HG03354 (cell line): ENCODE data around the gene TSPAN33.
A peak's percentile ranks its signal among the peaks of the same experiment; 100 is the strongest.

ENCODE experiments used
- ATAC-seq: cut with Tn5 transposase; IDR thresholded peaks from one replicate; pipeline ENCODE4 v1.9.1; 2021; ENCODE audit warnings: mild to moderate bottlenecking; ENCODE audit not compliant: unreplicated experiment, poor library complexity, severe bottlenecking

Gene TSPAN33

GRCh38 chr7:129127601-129128000 lies 16.9 kb upstream of the TSPAN33 start:
- no peak for ATAC-seq

DNA sequence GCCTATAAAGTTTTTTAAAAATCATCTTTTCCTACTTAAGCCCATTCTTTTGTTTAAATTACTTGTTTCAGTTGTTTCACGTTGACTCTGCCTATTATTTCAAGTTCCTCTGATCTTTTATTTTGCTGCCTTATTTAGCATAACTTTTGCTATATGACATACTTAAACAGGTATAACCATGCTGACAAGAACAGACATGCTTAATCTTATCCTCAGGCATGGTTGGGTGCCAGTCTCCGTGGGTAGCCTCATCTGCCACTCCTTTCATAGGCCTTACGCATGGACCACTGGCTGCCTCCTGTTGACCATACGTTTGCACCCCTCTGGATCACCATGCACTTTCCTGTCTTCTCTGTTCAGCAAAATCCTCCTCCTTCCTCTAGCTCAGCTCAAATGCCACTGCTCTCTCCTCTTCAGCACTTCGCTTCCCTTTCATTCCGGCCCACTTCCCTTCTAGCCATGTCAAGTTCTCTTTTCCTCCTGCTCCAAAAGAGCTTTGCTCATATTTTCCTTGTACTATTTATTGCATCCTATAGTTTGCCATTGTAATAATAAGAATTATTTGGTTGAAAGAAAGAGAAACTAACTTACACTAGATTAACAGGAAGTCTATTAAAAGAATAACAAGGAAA lies 10.0 kb upstream of the TSPAN33 start:
- ATAC-seq: no peak

- ATAC-seq: peak; percentile 78
Observed at GRCh38 chr7:129136887-129137642, 7.4 kb upstream of the TSPAN33 start.

DNA sequence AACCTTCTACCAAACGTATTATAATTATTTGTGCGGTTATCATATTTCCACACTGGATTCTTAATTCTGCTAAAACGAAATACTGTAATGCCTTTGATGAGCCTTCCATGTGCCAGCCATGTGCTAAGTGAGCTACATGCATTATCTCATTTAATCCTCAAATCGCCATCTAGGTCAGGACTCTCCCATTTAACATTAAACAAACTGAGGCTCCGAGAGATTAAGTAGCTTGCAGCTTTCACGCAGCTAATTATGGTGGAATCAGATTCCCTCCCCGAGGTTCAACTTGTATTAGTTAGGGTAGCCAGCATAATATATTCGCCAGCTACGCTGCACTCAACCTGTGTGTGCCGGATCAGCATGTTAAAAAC lies 798 bp upstream of the TSPAN33 start:
- ATAC-seq: no peak

DNA sequence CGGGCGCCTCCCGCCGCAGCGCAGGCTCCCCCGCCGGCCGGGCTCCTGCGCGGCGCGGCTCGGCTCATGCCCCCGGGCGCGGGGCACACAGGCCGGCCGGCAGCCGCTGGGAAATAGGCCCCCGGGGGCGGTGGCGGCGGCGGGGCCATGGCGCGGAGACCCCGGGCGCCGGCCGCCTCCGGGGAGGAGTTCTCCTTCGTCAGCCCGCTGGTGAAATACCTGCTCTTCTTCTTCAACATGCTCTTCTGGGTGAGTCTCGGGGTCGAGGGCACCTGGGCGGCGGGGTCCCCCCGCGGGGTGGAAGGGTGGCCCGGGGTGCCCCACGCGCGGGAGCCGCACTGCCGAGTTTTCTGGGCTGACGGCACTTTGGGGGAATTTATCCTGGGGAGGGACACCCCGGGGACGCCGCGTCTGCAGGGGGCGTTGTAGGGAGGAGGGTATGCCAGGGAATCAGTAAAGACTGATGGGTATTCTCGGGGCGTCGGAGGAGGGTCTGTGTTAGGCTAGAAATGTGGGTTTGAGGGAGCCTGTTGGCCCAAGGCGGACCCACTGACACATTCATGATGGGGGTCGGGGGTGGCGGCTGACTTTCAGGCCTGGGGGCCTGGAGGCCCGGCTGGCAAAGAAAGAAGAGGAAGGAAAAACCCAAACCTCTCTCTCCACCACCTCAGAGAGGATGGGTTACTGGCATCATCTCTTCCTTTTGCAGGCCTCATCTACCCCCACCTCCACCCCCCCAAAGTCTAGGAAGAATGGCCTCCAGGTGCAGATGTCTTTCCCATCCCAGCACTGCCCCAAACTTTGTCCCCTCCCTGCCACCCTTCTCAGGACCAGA lies 544 bp downstream of the TSPAN33 start:
- ATAC-seq: peak; percentile 17

DNA sequence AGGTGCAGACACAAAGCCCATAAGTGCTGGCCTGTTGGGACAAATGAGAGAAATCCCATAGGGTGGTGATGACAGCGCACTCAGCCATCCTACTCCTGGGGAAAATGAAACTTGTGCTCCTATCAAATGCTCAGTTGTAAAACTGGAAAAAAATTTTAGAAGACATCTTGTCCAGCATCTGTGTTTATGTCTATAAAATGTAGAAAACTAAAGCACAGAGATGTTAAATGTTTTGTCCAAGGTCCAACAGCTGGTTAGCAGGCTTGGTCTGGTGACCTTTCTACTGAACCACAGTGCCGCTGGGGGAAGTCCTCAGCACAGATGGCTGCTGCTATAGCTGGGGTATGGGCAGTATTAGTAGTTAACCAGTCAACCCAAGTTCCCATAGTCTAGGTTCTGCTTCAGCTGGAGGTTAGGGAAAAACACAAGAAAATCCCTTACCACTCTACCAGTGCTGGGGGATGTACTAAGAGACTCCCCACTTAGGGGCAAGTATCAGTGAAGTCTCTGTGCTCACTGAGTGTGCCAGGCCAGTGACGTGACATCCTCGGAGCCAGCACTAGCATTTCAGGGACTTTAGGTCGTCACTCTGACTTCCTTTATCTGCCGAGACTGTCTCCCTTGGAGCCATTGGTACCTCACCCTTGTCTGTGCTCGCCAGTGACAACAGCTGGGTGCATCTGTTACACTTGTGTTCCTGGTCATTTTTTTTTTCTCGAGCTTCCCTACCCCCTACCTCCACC lies 1.9 kb downstream of the TSPAN33 start:
- ATAC-seq: peak; percentile 75

GRCh38 chr7:129147731-129148130 lies 3.2 kb downstream of the TSPAN33 start:
- no peak for ATAC-seq

DNA sequence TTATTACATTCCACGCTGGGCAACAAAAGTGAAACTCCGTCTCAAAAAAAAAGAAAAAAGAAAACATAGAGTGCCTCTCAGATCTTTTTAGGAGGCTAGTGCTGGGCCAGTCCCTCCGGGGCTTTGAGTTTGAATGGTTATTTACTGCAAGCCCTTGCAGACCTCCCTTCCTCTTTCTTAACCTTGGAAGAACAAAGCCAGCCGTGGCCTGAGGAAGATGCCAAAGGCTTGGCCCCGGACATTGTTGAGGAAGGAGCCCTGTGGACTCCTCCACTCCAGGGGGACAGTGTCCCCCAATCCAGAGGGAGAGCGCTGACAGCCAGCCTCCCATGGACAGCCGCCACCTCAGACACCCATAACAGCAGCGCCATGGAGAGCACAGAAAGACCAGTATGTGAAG lies 5.0 kb downstream of the TSPAN33 start:
- no peak for ATAC-seq

DNA sequence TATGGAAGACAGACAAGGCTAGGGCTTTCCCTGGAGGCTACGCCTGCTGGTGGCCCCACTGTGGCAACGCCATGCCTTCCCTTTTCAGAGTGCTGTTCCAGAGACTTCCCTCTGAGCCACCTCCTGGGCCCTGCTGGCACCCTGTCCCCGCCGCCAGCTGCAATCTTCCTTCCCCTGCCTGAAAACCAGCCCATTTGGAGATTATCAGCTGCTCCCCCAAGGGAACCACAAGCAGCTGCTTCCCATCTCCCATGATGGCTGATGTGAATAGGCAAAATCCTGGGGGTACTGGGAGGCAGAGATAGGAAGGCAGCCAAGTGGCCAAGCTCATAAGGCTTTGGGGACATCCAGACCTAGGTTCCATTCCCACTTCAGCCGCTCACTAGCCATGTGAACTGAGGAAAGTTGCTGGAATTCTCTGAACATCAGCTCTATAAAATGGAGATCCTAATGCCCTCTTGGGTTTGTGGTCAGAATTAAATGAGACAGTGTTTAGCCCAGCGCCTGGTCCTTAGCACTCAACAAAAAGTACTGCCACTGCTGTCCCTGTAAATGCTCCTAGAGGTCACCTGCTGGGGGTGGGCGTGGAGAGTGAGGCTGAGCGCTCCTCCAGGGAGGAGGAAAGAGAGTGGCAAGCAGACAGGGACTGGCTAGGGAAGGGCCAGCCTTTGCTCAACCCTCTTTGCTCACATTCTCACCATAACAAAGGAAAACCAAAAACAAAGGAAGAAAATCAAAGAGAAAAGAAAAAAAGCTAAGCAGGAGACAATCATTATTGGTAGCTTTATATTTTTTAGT lies 5.9 kb downstream of the TSPAN33 start:
- no peak for ATAC-seq

- no peak for ATAC-seq
Observed at GRCh38 chr7:129157651-129158050, 13.1 kb downstream of the TSPAN33 start.

- ATAC-seq: no peak
Observed at GRCh38 chr7:129159539-129159938, 15.0 kb downstream of the TSPAN33 start.

GRCh38 chr7:129160161-129160905 lies 15.8 kb downstream of the TSPAN33 start:
- peak; percentile 42 for ATAC-seq

DNA sequence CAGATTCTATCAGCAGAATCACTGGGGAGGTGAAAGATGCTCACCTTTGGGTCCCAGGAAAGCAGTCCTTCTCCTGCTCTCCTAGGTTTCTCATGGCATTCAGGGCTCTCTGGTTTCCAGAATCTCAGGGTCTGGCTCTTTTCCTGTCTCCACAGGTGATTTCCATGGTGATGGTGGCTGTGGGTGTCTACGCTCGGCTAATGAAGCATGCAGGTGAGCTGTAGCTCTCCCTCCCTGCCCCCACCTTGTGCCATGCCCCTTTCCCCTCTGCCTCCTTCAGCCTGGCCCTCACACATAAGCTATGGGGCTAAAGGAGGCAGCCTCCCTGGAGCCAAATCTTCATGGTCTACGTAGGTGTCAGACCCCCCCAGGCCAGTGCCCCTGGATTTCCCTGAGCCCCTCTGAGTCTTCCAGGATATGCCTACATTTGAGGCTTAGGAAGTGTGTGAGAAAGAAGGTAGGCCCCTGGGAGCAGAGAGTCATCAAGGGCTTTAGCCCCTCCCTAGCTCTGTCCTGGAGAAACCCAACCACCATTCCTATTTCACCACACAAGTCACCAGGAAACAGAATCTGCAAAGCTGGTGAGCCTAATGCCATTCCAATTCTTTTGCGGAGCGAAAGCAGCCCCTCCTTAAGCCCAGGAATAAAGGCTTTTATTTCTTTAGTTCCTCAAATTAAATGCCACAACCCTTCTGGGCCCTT lies 17.2 kb downstream of the TSPAN33 start:
- ATAC-seq: no peak

- ATAC-seq: no peak
Observed at GRCh38 chr7:129162732-129163131, 18.2 kb downstream of the TSPAN33 start.

- ATAC-seq: no peak
Observed at GRCh38 chr7:129163875-129164544, 19.5 kb downstream of the TSPAN33 start.

DNA sequence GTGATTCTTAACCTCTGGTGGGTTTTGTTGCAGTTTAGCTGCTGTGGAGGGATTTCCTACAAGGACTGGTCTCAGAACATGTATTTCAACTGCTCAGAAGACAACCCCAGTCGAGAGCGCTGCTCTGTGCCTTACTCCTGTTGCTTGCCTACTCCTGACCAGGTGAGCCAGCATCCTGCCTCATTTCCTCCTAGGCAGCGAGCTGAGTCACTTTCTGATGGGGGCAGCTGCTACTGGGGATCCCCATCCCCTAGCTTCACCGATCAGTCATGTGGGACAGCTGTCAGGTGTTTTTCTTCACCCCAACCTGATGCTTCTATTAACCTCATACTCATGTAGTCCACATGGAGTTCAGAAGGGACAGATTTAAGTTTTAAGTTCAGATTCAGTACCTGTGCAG lies 22.2 kb downstream of the TSPAN33 start:
- peak; percentile 66 for ATAC-seq

DNA sequence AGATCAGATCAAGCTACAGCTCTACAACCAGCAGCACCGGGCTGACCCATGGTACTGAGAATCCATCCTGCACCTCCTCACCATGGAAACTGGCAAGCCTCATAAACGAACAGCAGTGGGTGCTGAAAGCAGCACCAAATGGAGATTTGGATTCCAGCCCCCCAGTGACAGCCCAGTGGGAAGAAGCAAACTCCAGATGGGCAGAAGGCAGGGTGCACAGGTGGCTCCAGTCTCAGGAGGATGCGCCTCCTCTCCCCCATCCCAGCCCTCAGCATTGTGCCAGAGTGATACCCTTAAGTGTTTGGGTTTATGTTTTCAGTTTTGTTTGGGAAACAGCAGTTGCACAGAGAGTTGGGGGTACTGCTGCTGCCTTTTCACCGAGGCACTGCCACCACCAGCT lies 23.3 kb downstream of the TSPAN33 start:
- ATAC-seq: no peak
